Activated T-cell treated with anti-CD3 and anti-CD28 coated beads for 4 hours (primary cell): ENCODE results near the gene HS3ST6.
"Not testable (repeated sequence)": the region's sequence is repeated elsewhere in the genome, so short reads cannot be mapped to it uniquely, and the experiment has no call there.

Experiments
- DNase-seq: peaks from one replicate; pipeline ENCODE4 v3.0.0-alpha.2; 2020

Gene HS3ST6

DNA sequence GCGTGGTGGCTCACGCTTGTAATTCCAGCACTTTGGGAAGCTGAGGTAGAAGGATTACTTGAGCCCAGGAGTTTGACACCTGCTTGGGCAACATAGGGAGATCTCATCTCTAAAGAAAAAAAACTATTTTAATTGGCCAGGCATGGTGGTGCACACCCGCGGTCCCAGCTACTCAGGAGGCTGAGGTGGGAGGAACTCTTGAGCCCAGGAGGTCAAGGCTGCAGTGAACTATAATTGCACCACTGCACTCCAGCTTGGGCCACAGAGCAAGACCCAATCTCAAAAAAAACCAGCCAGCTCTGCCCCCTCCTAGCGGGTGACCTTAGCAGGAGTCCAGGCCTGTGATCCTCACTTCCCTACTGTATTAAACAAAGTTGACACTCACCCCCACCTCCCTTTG is 5.9 kb upstream of the HS3ST6 start:
- DNase-seq = no peak

DNA sequence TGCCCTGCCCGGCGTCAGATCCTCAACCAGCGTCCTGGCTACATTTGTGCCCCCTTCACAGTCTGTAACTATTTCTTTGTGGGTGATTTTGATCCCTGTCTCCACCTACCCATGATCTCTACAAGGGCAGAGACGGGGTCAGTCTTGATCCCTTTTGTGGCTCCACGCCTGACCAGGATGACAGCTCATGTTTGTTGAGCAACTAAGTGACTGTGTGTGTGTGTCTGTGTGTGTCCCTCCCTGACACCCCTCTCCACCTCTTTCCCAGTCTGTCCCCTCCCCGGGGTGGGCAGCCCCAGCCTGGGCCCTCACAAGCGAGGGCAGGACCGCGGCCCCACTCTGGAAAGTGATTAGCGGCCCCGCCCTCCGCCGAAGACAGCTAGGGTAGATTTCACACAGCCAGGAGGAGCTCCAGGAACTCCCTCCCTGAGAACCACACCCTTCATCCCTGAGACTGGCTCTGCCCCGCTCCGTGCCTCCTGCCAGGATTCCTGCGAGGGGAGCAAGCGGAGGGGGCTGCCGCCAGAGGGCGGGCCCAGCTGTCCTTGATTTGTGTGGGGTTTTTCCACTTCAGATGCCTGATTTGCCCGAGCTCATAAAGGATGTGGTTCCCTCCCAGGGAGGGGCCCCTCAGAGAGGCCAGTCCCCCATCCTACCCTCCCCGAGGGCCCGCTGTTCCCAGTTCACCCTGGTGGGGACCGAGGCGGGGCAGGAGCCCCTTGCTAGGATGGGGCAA is 5.3 kb upstream of the HS3ST6 start:
- no peak for DNase-seq

DNA sequence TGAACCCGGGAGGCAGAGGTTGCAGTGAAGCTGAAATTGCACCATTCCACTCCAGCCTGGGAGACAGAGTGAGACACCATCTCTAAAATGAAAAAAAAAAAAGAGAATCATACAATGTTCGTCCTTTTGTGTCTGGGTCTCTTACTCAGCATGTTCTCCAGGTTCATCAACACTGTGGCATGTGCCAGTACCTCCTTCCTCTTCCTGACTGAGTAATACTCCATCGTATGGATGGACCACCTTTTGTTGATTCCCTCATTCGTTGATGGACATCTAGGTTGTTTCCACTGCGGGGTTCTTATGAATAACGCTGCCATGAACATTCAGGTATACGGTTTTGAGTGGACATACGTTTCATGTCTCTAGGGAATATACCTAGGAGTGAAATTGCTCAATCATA is 4.1 kb upstream of the HS3ST6 start:
- no peak for DNase-seq

DNA sequence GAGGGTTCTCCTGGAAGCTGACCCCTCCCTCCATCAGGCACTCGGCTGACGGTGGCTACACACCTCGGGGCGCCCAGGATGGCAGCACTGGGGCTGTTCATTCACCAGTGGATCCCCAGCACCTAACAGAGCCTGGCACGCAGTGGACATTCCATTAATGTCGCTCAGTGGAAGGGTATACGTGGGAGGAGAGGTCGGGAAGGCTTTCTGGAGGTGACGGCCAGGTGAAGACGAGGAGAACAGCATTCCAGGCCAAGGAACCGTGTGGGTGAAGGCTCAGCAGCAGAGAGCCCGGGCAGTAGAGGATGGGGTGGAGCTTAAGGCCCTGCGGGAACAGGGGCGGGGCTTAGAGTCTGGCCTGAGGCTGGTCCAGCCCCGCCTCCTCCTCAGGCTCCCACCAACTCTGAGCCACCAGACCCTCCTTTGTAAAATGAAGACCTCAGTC is 2.5 kb upstream of the HS3ST6 start:
- DNase-seq = no peak

DNA sequence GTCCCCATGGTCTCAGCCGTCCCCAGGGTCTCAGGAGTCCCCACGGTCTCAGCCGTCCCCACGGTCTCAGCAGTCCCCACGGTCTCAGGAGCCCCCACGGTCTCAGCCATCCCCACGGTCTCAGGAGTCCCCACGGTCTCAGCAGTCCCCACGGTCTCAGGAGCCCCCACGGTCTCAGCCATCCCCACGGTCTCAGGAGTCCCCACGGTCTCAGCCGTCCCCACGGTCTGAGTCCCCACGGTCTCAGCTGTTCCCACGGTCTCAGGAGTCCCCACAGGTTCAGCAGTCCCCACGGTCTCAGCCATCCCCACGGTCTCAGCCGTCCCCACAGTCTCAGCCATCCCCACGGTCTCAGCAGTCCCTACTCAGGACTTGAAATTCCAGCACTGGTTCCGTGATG is 1.9 kb upstream of the HS3ST6 start:
- DNase-seq = not testable (repeated sequence)

DNA sequence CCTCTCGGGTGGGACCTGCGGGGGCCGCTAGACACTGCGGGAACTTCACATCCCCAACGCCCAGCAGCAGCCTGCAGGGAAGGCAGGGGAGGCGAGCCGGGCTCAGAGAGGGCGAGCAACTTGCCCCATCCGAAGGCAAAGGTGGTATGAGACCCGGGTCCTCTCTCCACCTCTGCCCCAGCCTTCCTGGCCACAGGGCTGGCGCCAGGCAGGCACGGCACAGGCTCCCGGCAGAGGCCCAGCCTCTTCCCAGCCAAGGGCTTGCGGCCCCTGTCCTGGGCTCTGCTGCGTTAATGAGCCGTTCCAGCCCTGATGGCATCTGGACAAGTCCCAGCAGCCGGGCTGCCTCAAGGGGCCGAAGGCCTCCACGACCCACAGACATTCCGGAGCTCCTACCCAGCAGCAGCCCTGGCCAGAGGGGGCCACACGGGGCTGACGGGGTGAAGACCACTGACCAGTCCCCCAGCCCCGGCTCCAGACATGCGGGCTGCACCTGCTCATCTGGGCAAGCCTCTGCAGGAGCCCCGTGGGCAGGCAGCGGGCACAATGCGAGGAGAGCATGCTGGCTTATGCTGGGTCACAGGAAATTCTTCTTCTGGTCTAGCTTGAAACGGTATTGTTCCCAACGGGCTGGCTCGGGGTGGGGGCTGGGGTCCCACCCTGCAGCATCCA is 1.2 kb upstream of the HS3ST6 start:
- no peak for DNase-seq

DNA sequence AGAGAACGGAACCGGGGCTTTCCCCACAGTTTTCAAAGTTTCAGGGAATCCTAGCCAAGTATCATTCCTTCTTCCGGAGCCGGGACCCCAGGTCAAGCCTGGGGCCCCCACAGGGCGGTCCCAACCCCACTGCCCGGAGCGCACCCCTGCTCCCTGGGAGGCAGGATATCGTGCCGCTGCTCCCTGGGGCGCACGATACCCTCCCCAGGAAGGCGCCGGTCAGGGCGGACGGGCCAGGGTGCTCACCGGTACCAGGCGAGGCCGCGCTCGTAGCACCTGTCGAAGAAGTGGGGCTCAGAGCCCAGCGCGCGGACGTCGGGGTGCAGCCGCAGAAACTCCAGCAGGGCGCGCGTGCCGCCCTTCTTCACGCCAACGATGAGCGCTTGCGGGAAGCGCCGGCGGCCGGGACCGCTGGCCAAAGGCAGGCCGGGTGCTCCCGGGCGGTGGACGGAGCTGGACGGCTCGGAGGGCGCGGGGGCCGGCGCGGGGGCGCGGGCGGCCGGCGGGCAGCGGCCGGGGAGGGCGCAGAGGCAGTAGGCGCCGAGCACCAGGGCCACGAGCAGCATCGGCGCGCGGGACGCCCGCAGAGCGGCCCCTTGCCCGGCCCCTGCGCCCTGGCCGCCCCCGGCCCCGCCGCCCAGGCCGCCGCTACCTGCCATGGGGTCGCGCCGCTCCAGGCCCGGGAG is 407 bp downstream of the HS3ST6 start:
- no peak for DNase-seq

DNA sequence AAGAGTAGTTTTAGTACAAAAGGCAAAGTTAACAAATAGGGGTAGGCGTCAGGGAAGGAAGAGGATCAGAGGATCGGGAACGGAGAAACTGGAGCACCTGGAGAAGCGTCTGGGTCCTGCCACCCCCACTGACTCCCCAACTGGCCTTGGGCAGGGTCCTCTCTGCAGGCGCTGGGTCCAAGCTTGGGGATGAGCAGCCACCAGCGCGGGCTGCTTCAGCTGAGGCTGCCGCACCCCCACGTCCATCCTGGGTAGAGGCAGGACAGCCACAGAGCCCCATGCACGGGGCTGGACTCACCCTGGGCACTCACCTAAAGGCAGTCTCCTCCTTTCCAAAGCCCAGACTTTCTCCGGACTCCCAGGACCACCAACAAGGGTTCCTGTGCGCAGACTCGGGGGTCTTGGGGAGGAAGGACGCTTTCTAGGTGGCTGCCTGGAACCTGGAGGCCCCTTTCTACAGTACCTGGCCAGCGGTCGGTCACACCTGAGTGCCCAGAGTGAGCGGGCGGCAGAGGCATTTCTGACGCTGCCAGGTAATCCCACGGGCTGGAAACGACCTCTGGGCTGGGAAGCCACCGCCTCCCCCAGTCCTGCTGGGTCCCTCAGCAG is 1.1 kb downstream of the HS3ST6 start:
- DNase-seq = no peak

DNA sequence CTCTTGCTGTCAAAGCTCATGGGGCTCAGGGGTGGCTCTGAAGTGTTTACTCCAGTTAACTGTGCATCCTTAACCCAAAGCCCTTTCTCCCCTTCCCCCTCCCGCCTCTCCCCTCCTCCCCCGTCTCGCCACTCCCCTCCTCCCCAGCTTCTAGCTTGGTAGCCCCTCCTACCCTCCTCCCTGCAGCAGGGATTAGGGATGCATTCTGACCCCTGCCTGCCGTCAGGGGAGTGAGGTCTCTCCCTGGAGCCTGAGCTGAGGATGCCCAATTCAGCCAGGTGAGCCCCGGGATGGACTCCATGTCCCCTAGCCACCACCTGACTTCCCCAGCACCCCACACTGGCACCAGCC is 1.6 kb downstream of the HS3ST6 start:
- DNase-seq = no peak

DNA sequence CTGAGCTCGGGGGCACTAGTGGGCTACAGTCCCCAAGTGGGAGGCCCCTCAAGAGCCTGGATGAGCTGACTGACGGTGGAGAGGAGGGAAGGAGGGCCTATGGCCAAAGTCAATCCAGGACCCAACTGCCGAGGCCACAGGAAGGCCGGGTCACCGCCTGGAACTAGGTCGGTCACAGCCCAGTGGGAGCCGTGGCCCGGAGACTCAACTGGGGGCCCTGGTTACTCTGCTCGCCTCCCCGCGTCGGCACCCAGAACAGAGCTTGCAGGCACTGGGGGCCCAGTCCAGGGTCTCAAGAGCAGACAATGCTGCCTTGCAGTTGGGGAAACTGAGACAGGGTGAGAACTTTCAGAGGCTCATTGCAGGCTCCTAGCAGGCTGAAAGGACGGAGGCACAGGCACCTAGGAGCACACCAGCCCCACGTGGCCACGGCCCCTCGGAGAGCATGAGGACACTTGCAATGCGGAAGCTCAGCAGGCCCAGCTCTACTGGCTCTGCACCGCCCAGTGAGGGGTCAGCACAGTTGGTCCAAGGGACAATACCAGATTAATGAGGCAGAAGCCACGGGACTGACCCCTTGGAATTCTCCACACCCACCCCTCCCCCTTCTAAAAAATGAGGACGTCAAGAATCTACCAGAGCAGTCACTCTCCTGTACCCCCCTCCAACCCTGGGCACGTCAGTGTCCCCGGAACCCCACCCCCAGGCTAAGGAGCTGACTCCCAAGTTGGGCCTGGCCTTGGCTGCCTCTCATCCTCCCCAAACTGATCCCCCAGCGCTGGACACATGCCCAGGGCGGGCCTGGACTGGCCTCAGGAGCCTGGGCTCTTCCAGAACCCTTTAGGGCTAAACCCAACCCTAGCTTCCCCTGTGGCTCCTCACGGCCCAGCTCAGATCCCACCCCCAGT is 2.2 kb downstream of the HS3ST6 start:
- no peak for DNase-seq

DNA sequence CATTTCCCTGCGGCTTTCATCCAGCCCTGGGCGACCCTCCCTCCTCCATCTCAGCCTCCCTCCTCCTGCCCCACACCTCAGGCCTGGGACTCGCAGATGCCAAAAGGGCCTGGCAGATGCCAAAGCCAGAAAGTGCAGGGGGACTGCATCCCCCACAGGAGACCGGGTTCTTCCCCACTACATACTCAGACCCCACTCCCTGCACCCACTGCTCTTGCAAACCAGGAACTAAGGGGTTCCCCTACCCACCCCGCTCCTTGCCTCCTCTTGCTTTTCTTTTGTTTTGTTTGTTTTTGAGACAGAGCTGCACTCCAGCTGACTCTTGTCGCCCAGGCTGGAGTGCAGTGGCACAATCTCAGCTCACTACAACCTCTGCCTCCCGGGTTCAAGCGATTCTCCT is 3.2 kb downstream of the HS3ST6 start:
- no peak for DNase-seq

DNA sequence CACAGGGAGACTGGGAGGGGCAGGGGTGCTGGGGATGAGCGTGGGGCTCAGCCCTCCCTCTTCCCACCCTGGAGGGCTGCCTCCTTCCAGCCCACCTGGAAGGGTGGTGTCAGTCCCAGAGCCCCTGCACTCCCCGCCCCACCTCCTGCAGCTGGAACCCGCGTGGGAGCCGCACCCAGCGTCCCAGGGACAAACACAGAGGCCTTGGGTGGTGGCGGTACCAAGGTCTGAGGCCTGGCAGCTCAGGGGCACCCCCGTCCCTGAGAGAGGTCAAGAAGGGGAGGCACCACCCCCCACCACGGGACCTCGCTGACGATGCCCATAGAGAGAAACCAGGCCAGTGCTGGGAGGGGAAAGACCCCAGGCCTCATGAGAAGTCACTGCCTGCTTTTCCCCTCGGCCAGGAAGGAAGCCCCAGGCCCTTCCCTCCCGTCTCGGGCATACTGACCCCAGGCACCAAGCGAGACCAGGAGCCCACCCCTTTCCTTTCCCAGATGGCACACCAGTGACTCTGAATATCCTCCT is 4.1 kb downstream of the HS3ST6 start:
- no peak for DNase-seq

DNA sequence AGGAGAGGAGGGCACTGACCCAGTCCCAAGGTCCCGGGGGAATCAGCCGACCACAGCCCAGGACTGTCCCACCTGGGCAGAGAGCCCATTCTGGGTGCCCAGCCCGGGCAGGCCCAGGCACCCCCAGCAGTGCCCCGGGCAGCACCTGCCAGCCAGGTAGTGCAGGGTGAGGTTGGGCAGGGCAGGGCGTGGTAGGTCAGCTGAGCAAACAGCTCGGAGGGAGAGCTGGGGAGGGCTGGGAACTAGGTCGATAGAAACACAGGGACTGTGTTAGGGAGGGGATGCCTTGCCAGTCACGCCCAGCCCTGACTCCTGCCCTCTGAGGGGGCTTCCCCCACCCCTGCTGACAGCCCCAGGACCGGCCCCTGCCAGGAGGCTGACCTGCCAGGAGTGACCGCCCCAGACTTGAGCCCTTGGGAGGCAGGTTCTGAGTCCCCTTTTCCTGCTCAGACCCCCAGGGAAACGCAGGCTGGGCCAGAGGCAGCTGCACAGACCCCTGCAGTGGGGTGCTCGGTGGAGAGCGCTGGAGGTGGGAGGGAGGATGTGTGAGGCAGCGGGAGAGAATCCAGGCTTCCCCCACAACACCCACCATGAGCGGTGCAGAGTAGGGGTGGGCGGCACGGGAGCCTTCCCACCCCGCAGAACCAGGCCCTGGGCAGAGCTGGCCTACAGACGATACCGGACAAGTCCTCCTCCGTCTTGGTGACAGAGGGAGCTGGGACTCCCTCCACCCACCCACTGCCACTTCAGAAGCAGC is 4.7 kb downstream of the HS3ST6 start:
- no peak for DNase-seq

DNA sequence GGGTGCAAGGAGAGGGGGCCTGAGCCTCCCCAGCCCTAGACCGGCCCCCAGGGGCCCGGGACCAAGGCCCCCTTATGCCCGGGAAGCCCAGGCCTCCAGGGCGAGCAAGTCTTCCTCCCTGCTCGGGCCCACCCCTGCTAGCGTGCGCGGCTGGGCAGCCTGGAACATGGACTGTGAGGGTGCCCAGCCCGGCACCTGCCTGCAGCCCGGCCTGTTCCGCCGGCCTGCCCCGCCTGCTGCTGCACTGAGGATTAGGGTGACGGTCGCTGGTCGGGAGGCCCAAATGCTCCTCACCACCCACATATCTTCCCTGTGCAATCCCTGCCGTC is 6.0 kb downstream of the HS3ST6 start:
- DNase-seq = no peak

DNA sequence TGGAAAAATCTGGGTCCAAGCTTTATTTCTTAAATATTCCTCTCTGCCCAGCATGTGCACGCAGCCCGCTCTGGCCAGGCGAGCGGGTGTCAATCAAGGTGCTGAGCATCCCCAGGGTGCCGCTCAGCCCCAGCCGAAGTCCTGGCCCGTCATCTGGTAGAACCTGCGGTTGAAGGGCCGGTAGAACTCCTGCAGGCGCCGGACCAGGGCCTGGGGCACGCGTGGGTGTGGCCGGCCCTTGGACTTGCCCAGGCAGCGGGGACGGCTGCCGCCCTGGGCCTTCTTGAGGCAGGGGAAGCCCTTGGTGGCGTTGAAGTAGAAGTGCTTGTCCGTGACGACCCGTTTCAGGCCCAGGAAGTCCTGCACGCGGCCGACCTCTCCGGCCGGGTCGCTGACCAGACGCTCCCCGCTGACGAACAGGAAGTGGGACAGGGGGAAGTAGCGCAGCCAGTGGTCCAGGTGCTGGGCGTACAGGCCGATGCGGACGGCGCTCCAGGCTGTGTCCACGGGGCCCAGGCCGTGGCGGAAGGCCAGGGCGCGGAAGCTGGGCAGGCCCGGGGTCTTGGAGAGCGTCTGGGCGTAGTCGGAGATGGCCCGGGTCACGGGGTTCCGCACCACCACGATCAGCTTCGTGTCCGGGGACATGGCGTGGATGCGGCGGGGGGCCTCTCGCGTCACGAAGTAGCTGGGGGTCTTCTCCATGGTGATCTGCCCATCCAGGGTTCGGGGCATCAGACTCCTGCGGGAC is 6.6 kb downstream of the HS3ST6 start:
- DNase-seq = no peak

DNA sequence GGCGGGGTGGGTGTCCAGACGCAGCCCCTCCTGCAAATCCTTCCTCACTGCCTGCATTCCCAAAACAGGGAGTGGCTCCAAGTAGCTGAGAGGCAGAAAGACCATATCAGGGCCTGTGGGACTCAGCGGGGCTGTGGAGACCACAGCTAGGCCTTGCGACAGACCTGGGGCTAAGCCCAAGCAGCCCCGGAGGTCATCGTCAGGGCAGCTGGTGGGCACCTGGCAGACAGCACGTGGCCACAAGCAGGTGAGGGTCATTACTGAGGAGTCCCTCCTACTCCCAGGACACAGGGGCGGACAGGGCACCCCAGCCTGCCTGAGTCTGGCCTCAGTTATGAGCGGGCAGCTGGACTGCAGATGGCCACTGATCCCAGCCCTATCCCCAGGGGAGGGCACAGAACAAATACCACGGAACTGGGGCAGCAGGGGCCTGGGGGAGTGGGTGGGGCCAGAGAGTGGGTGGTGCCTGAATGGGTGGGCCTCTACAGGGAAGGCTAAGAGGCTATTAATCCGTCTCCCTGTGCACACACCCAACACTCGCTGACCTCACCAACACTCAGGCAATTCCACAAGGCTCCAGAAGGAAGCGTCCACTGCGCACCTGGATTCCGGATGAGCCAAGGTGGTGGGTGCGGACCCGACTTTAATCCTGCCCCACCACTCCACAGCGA is 8.5 kb downstream of the HS3ST6 start:
- DNase-seq = no peak

DNA sequence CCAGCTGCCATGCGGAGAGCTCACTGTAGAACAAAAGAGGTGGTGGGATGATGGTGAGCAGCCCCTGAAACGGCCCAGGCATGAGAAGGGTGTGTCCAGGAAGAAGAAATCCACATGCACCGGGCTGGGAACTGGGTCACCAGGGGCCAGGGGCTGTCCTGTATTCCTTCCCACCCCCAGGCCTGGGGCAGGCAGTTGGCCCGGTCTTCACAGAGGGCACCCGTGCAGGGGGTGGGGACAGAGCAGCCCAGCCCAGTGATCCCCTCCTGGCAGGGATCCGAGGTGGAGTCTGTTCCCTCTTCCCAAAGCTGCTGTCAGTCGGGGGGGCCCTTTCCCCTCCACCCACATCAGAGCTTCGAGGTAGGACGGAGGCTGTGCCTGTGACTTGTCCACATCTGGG is 9.2 kb downstream of the HS3ST6 start:
- DNase-seq = no peak

DNA sequence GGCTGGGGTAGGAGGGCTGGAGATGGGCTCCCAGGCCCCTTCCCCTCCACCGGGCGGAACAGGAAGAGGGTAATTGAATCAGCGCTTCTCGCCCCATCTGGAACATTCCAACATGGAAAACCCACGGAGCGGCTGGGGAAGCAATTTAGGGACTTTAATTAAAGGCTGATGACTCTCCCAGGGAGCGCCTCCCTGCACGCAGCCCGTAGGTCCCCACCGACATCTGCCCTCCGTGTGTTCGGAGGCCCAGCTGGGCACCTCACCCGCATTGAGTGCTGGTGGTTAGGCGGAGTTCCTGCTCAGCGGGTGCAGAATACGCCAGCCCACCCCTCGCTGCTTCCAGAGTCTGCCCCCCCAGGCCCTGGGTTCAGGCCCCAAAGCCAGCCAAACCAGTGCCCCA is 10.0 kb downstream of the HS3ST6 start:
- DNase-seq = no peak

DNA sequence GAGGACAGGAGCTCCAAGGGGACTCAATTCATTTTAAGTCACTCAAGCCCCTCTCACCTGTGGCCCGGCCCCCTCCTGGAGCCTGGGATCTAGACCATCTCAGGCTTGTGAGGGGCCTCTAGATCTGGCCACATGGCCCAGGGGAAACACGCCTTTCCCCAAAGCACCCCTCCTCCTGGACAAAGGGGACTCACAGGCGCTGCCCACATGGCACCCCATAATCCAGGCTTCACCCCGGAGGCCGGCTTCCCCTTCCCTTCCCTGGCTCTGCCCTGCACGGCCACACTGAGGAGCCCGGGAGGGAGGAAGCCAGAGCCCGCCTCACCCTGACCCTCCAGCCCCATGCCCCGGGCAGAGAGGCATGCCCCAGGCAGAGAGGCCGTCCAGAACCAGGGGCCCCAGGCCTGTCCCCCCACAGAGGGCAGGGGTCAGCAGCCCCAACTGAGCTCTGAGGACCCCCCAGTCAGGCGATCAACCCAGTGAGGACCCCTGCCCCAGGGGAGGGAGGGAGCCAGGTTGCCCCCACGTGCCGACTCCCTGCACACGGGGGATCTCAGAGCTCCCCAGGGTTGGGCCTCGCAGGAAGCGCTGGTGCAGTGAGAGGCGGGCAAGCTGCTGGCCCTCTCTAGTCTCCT is 10.9 kb downstream of the HS3ST6 start:
- DNase-seq = no peak

DNA sequence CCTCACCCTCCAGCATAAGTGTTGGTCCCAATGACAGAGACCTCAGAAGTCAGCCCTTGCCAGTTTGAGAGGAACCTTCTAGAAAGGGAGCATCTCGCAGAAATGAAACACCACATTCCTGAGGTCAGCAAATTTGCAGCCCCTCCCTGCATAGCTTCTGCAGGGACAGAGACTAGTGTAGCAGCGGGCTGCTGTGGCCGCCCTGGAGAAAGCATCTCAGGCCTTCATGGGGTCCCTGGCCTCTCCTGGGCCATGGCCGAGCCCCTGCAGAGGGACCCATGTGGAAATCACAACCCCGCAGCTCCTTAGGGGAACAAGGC is 11.4 kb downstream of the HS3ST6 start:
- DNase-seq = no peak
